ENCODE results near the gene NME8.

NME8 gene

DNA sequence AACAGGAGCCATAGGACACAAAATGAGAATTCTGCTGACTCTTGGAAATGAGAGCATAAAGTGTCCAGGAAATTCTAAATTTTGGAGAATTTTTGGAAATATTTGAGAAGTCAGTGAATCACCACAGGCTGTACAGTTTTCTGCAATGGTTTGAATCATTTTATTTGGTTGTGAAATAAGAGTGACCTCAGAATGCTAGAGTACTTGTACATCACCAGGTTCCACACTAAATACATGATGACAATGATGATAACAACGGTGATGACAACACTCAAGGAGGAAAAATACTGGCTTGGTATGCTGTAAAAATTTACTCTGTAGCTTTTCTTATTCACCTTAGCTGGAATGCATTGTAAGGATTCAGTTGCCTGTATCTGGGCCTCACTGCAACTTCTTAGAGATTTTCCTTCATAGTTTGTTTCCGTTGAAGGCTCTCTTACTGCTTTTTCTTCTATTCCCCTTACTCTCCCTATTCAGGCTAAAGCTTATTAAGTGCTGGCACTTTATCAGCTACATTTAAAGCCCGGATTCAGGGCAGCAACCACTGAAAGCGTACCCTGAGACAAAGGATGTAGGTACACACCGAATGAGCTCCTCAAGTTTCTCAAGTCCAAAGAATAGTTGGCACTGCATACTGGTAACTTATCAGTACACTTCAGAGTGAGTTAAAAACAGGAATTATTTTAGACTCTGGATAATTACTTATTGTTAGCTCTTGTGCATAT, 30.2 kb upstream of the NME8 start:
- DNase-seq (ENCODE audit: extremely low spot score) = no peak
- CTCF ChIA-PET = interaction anchor here (1.0 to 3.0 kb wide), 4 partner anchors 8 to 123 kb away, joined by 3 to 10 read pairs (median 4); no protein-coding TSS in a partner anchor
- TF ChIP-seq, protein P1, sequence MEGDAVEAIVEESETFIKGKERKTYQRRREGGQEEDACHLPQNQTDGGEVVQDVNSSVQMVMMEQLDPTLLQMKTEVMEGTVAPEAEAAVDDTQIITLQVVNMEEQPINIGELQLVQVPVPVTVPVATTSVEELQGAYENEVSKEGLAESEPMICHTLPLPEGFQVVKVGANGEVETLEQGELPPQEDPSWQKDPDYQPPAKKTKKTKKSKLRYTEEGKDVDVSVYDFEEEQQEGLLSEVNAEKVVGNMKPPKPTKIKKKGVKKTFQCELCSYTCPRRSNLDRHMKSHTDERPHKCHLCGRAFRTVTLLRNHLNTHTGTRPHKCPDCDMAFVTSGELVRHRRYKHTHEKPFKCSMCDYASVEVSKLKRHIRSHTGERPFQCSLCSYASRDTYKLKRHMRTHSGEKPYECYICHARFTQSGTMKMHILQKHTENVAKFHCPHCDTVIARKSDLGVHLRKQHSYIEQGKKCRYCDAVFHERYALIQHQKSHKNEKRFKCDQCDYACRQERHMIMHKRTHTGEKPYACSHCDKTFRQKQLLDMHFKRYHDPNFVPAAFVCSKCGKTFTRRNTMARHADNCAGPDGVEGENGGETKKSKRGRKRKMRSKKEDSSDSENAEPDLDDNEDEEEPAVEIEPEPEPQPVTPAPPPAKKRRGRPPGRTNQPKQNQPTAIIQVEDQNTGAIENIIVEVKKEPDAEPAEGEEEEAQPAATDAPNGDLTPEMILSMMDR (IDR thresholded peaks at IDR 0.05; ENCODE audit: control extremely low read depth, extremely low read depth, low read depth, missing control alignments) = no peak
- POLR2A ChIA-PET = no interaction called here

- ChIA-PET POLR2A (no interaction called here), CTCF (interaction anchor here (1.1 to 3.0 kb wide), 3 partner anchors 9 to 13 kb away, joined by 3 to 14 read pairs (median 3); no protein-coding TSS in a partner anchor)
- no peak for DNase-seq (ENCODE audit: extremely low spot score)
- TF ChIP-seq, protein P1 (IDR thresholded peaks at IDR 0.05; ENCODE audit: control extremely low read depth, extremely low read depth, low read depth, missing control alignments) = no peak
Measured at GRCh38 chr7:37820708-37821468, 27.5 kb upstream of the NME8 start.

DNA sequence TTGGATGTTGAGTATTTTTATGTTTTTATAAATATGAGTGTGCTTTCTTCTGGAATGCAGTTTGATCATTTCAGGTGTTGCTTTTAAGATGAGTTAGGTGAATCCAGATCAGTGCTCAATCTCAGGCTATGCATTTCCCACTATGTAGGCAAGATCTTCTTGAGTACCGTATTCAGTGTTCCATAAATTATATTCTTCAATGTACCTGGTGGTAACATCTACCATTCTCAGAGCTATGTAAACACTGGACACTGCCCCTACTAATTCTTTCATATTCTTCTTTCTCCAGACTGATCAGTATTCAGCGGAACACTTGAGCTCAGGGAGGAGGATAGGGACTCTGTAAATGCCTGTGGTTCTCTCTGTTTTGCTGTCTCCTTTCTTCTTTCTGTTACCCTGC, 25.5 kb upstream of the NME8 start:
- CTCF ChIA-PET = interaction anchor here (0.8 to 3.0 kb wide), 3 partner anchors 9 to 114 kb away, joined by 3 to 14 read pairs (median 9); no protein-coding TSS in a partner anchor

GRCh38 chr7:37823557-37823956, 24.8 kb upstream of the NME8 start:
- POLR2A ChIA-PET = no interaction called here
- TF ChIP-seq, protein P1 (IDR thresholded peaks at IDR 0.05; ENCODE audit: control extremely low read depth, extremely low read depth, low read depth, missing control alignments) = no peak
- DNase-seq (ENCODE audit: extremely low spot score) = no peak
- CTCF ChIA-PET = interaction anchor here (0.8 to 3.0 kb wide), 3 partner anchors 8 to 114 kb away, joined by 3 to 14 read pairs (median 9); no protein-coding TSS in a partner anchor

More for the DNA sequence above, 25.5 kb upstream of the NME8 start:
- TF ChIP-seq, protein P1 (IDR thresholded peaks at IDR 0.05; ENCODE audit: control extremely low read depth, extremely low read depth, low read depth, missing control alignments) = no peak
- POLR2A ChIA-PET = no interaction called here
- DNase-seq (ENCODE audit: extremely low spot score) = no peak

GRCh38 chr7:37825038-37825437, 23.4 kb upstream of the NME8 start:
- TF ChIP-seq, protein P1 (IDR thresholded peaks at IDR 0.05; ENCODE audit: control extremely low read depth, extremely low read depth, low read depth, missing control alignments) = no peak
- DNase-seq (ENCODE audit: extremely low spot score) = no peak
- ChIA-PET CTCF (interaction anchor here (0.8 to 2.4 kb wide), 2 partner anchors 8 to 9 kb away, joined by 4 to 10 read pairs; no protein-coding TSS in a partner anchor), POLR2A (no interaction called here)

DNA sequence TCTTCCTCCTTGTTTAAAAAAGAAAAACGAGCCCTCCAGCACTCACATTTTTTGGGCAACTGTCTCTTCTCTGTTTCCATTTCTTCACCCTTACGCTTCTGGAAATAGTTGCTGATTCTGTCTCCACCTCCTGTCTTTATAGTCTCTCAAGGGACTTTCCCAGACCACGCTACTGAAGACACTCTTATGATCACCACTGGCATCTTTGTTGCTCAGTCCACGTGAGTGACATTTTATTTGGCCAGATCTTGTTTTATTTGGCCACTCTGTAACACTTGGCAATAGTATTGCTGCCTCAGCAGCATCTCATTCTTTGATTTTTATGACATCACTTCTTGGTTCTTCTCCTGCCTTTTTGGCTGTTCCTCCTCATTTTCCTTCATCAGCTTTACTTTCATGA, 21.6 kb upstream of the NME8 start:
- DNase-seq (ENCODE audit: extremely low spot score) = peak; percentile 24
- TF ChIP-seq, protein P1 (IDR thresholded peaks at IDR 0.05; ENCODE audit: control extremely low read depth, extremely low read depth, low read depth, missing control alignments) = no peak
- CTCF ChIA-PET = interaction anchor here (1.0 to 2.4 kb wide), 4 partner anchors 10 to 47 kb away, joined by 3 to 10 read pairs (median 4); no protein-coding TSS in a partner anchor
- POLR2A ChIA-PET = no interaction called here

Measured in GM10248 (cell line).